GM21367 (cell line): ENCODE data around the gene ODAPH.
"Not testable (repeated sequence)": the region's sequence is repeated elsewhere in the genome, so short reads cannot be mapped to it uniquely, and the experiment has no call there.

Experiments
- ATAC-seq: cut with Tn5 transposase; IDR thresholded peaks from one replicate; pipeline ENCODE4 v1.9.1; 2021; ENCODE audit not compliant: unreplicated experiment

ODAPH gene, protein sequence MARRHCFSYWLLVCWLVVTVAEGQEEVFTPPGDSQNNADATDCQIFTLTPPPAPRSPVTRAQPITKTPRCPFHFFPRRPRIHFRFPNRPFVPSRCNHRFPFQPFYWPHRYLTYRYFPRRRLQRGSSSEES

DNA sequence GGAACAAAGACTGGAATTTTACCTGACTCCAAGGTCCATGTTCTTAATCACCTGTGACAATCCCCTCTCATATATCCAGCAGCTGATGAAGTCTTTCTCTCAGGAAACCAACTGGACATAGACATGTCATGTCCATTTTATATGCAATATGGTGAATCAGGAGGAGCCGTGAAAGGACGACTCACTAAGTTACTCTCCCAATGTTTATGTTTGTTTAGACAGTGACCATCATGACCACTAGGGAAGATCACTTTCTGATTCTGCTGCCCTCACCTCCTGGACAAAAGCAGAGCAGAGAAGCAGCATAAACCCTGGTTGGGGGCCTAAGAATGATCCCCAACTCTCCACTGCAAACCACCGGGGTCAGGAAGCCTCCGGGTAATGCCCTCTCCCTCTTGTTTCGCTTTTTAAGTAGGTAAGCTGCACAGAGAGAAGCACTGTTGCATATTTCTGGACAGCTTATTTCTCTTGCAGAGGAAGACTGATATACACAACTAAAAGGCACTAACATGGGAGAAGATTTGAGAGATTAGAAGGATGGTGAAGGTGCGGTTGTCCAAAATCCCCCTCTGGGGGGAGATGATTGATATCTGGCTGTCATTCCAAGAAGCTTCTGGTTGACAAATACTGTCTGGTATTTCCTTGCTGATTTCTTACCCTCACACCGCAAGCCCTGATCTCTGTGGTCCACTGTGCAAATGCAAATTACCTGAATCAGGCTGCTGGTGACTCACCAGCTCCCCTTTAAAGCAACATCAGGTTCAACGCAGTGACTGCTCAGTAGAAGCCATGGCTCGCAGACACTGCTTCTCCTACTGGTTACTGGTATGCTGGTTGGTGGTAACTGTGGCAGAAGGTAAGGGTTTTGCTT is at the start of gene ODAPH:
Gene ODAPH, plus strand, starts transcription at position 773 of the 871 bp plus-strand sequence. Its CDS starts 17 bp downstream, at position 790.
- peak; percentile 97 for ATAC-seq

DNA sequence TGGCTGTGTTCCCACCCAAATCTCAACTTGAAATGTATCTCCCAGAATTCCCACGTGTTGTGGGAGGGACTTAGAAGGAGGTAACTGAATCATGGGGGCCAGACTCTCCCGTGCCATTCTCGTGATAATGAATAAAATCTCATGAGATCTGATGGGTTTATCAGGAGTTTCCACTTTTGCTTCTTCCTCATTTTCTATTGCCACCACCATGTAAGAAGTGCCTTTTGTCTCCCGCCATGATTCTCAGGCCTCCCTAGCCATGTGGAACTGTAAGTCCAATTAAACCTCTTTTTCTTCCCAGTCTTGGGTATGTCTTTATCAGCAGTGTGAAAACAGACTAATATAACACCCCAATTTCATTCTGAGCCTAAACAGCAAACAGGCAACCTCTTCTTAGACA is 46.3 kb upstream of the ODAPH start:
- ATAC-seq: not testable (repeated sequence)

GRCh38 chr4:75511841-75512240 is 44.0 kb upstream of the ODAPH start:
- no peak for ATAC-seq

DNA sequence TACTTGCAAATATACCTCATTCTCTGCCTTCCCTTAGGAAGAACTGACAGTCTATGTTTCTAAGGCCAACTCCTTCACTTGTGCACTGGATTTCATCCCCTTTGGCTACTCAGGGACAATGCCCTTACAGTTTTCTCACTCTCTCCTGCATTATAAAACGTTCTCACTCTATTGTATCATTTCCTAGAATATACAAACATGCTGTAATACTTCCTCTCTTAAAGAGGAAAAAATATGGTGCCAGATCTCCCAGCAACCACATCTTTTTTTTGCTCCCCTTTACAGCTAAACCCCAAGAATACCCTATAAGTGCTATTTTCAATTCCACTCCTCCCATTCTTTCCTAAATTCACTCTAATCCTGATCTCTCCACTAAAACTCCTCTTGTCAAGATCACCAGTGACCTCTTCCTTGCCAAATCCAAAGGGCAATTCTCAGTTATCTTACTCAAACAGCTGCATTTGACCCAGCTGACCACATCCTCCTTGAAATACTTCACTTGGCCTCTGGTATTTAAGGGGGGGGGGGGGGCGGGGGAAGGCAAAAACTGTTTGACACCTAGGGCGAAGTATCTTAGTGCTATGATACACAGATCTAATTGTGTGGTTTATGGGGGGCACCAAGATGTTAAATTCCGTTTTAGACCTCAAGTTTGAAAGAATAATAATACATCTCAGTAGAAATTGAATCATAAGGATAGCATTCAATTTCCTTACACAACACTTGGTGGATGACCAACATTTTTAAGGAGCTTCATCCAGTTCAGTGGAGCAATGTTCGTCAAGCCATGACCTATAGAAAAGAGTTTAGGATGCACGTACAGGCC is 43.3 kb upstream of the ODAPH start:
- no peak for ATAC-seq

- ATAC-seq: no peak
These were observed 42.2 kb upstream of the ODAPH start for GRCh38 chr4:75513526-75514130.

- ATAC-seq: peak; percentile 89
These were observed 41.5 kb upstream of the ODAPH start, which contains the start of the genes RCHY1 and THAP6 for GRCh38 chr4:75514131-75514948. Gene RCHY1 (minus strand): TSS chr4:75514403. CDS start chr4:75514286, 117 bp downstream. Gene THAP6 (plus strand): TSS chr4:75514473. CDS start chr4:75515453, 980 bp downstream.

DNA sequence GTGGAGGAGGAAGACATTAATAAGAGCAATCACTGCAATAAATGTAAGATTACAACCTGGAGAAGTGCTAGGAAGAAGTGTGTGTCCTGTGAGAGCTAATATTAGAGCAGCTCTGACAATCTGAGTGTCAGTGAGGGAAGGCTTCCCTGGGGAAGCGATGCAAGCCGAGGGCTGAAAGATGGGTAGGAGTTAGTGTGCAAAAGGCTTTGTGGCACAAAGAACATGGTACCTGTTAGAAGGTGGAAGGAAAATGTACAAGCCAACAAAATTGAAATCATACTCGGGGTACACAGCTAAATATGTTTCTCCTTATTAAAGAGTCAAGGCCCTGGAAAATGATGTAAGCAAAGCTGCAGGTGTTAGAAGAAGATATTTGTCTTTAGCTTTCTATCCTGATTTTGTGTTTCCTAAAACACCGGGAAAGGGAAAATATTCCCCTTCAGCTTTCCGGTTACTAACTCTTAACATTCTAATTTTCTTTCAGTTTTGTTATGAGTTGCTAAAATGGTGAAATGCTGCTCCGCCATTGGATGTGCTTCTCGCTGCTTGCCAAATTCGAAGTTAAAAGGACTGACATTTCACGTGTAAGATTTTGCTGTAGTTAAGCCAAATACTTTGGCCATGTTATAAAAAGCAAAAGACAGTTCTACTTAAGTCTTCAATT is 40.8 kb upstream of the ODAPH start:
- no peak for ATAC-seq

DNA sequence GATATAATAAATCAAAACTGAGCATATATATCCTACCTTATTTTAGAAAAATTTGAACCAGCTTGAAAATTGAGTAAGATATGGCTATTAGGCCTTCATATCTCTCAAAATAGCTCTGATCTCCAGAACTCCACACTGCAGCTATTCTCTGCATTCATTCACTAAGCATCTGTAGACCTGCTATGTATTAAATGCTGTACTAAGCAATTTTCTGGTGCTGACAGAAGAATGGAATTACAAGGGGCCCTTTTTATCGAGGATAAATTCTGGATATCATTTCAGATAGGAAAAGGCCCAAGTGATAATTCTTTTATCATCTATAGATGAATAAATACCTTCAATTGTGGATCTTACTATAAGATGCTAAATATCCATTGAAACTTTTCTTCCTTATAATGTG is 39.7 kb upstream of the ODAPH start:
- no peak for ATAC-seq

- ATAC-seq: not testable (repeated sequence)
These were observed 36.4 kb upstream of the ODAPH start for GRCh38 chr4:75519452-75519851.

DNA sequence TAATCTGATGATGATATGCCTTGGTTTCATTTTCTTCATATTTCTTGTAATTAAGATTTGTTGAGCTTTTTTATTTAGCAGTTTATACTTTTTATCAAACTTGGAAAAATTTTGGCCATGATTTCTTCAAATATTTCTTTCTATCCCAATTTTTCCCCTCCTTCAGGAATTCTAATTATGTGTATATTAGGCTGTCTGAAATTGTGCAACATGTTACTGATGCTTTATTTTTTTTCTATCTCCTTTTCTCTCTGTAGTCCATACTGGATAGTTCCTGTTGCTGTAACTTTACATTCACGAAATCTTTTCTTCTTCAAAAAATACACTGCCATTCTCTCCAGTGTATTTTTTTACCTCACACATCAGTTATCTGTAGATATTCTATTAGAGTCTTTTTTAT is 30.8 kb upstream of the ODAPH start:
- no peak for ATAC-seq

- ATAC-seq: no peak
These were observed 30.0 kb upstream of the ODAPH start for GRCh38 chr4:75525910-75526309.

- ATAC-seq: no peak
These were observed 28.4 kb upstream of the ODAPH start for GRCh38 chr4:75527482-75527881.

- no peak for ATAC-seq
These were observed 25.1 kb upstream of the ODAPH start for GRCh38 chr4:75530556-75531322.

GRCh38 chr4:75531536-75532143 is 24.2 kb upstream of the ODAPH start:
- not testable (repeated sequence) for ATAC-seq

DNA sequence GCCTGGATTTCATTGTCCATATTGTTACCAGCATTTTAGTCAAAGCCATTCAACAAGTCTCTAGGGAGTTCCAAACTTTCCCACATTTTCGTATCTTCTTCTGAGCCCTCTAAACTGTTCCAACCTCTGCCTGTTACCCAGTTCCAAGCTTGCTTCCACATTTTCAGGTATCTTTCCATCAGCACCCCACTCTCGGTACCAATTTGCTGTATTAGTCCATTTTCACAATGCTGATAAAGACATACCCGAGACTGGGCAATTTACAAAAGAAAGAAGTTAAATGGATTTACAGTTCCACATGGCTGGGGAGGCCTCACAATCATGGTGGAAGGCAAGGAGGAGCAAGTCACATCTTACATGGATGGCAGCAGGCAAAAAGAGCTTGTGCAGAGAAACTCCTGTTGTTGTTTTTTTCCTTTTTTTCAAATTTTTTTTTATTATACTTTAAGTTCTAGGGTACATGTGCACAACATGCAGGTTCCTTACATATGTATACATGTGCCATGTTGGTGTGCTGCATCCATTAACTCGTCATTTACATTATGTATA is 22.5 kb upstream of the ODAPH start:
- not testable (repeated sequence) for ATAC-seq

GRCh38 chr4:75533926-75534325 is 21.9 kb upstream of the ODAPH start:
- not testable (repeated sequence) for ATAC-seq

- not testable (repeated sequence) for ATAC-seq
These were observed 18.6 kb upstream of the ODAPH start for GRCh38 chr4:75537308-75537707.

GRCh38 chr4:75542824-75543223 is 13.0 kb upstream of the ODAPH start:
- ATAC-seq: no peak
